ENCODE data around the gene CHCHD1. TPM values are rescaled to one million over a fixed set of nuclear protein-coding genes. Genes with fewer than 3 reads are reported as not detected.
"Not testable (repeated sequence)": the region's sequence is repeated elsewhere in the genome, so short reads cannot be mapped to it uniquely, and the experiment has no call there.

Gene CHCHD1
- total RNA-seq (54.7 TPM), polyA plus RNA-seq (78.2 TPM)
- long read RNA-seq, donor 1, transcript CHCHD1-201 (3 exons, 835 nt), result major isoform, 5 of 10 reads
- long read RNA-seq, donor 1, partial matches to known transcripts, result 5 of 10 reads
- long read RNA-seq, donor 1, other reads (novel, unspliced or antisense), result 0 of 10 reads
- long read RNA-seq, donor 2, result 0 reads
- long read RNA-seq, donor 3, transcript CHCHD1-201 (3 exons, 835 nt), result major isoform, 94 of 209 reads
- long read RNA-seq, donor 3, partial matches to known transcripts, result 111 of 209 reads
- long read RNA-seq, donor 3, other reads (novel, unspliced or antisense), result 0 of 209 reads
- long read RNA-seq, donor 4, transcript CHCHD1-201 (3 exons, 835 nt), result major isoform, 25 of 49 reads
- long read RNA-seq, donor 4, partial matches to known transcripts, result 22 of 49 reads
- long read RNA-seq, donor 4, other reads (novel, unspliced or antisense), result 0 of 49 reads
- long read RNA-seq, donor 5, transcript CHCHD1-201 (3 exons, 835 nt), result major isoform, 94 of 201 reads
- long read RNA-seq, donor 5, partial matches to known transcripts, result 103 of 201 reads
- long read RNA-seq, donor 5, other reads (novel, unspliced or antisense), result 0 of 201 reads
- long read RNA-seq, donor 6, transcript CHCHD1-201 (3 exons, 835 nt), result major isoform, 27 of 49 reads
- long read RNA-seq, donor 6, partial matches to known transcripts, result 22 of 49 reads
- long read RNA-seq, donor 6, other reads (novel, unspliced or antisense), result 0 of 49 reads
- long read RNA-seq, donor 7, transcript CHCHD1-201 (3 exons, 835 nt), result major isoform, 33 of 71 reads
- long read RNA-seq, donor 7, partial matches to known transcripts, result 37 of 71 reads
- long read RNA-seq, donor 7, other reads (novel, unspliced or antisense), result 0 of 71 reads
- long read RNA-seq, donor 8, transcript CHCHD1-201 (3 exons, 835 nt), result major isoform, 15 of 26 reads
- long read RNA-seq, donor 8, partial matches to known transcripts, result 11 of 26 reads
- long read RNA-seq, donor 8, other reads (novel, unspliced or antisense), result 0 of 26 reads
- long read RNA-seq, donor 9, transcript CHCHD1-201 (3 exons, 835 nt), result major isoform, 35 of 77 reads
- long read RNA-seq, donor 9, partial matches to known transcripts, result 41 of 77 reads
- long read RNA-seq, donor 9, other reads (novel, unspliced or antisense), result 0 of 77 reads
- long read RNA-seq, donor 10, transcript CHCHD1-201 (3 exons, 835 nt), result major isoform, 38 of 81 reads
- long read RNA-seq, donor 10, partial matches to known transcripts, result 42 of 81 reads
- long read RNA-seq, donor 10, other reads (novel, unspliced or antisense), result 0 of 81 reads

GRCh38 chr10:73781879-73782748 lies at the start of gene CHCHD1:
CHCHD1 (plus strand) TSS chr10:73782048; CDS start chr10:73782076, 28 bp downstream.
- Histone ChIP-seq H3K4me1 (ENCODE audit: control insufficient read depth in 2 of 2, insufficient read depth in 2 of 2, low read length in 2 of 2) (peaks cover 19 to 27% of the 10 kb centered on the region in 2 donors), H3K27me3 (ENCODE audit: control insufficient read depth in 2 of 2, insufficient read depth in 1 of 2, low read length in 1 of 2) (no peaks in the 10 kb centered on the region), H3K4me3 (ENCODE audit: low read length in 2 of 2) (peak within 1 kb of the TSS; percentile 79 to 83), H3K36me3 (ENCODE audit: control insufficient read depth in 2 of 2, insufficient read depth in 2 of 2, low read length in 1 of 2) (peaks cover 4 to 20% of the 10 kb centered on the region in 2 donors), H3K27ac (ENCODE audit: low read depth in 1 of 2, low read length in 1 of 2) (peak within 1 kb of the TSS; percentile 95 to 99), H3K9me3 (ENCODE audit: control insufficient read depth in 2 of 2, insufficient read depth in 1 of 2, low read length in 1 of 2) (no peaks in the 10 kb centered on the region)
- DNase-seq (ENCODE audit: low read depth in 6 of 9, low spot score in 9 of 9), result peak in 8 of 9 donors; percentile 80 to 94 (median 88)
- under 1% methylated on average over 57 of the region's 57 CpGs for WGBS

- Histone ChIP-seq H3K27me3 (ENCODE audit: control insufficient read depth in 2 of 2, insufficient read depth in 1 of 2, low read length in 1 of 2) (no peaks in the 10 kb centered on the region), H3K27ac (ENCODE audit: low read depth in 1 of 2, low read length in 1 of 2) (no peak overlapping the region), H3K4me3 (ENCODE audit: low read length in 2 of 2) (no peak overlapping the region), H3K36me3 (ENCODE audit: control insufficient read depth in 2 of 2, insufficient read depth in 2 of 2, low read length in 1 of 2) (peaks cover 21 to 22% of the 10 kb centered on the region in 2 donors), H3K9me3 (ENCODE audit: control insufficient read depth in 2 of 2, insufficient read depth in 1 of 2, low read length in 1 of 2) (no peaks in the 10 kb centered on the region), H3K4me1 (ENCODE audit: control insufficient read depth in 2 of 2, insufficient read depth in 2 of 2, low read length in 2 of 2) (peaks cover 5% of the 10 kb centered on the region in 2 donors)
- 98% methylated on average over 20 of the region's 20 CpGs for WGBS
- no peak for DNase-seq (ENCODE audit: low read depth in 6 of 9, low spot score in 9 of 9)
Measured at GRCh38 chr10:73732426-73732825, 49.4 kb upstream of the CHCHD1 start.

DNA sequence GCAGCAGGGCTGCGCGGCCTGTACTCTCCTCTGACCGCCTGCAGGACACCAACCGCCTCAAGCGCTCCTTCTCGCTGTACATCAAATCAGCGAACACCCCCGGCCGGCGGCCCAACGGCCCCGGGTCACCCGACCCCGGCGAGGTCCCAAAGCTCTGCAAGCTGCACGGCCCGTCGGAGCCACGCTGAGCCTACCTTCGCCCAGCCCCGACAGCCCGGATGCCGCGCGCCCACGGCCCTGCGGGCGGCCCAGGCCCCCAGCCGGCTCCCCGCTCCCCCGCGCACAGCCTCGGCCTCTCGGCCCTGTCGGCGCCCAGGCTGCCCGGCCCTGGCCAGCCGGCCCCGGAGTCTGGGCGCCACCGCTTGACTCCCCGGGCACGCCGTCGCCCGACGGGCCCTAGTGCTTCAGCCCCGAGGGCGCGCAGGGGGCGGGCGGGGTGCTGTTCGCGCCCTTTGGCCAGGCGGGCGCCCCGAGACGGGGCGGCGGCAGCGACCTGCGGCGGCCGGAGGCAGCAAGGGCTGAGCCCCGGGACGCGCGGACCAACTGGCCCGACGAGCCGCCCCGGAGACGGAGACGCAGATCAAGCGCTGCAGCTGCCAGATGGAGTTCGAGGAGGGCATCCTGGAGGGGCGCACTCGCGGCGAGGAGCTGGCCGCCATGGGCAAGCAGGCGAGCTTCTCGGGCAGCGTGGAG lies 48.8 kb upstream of the CHCHD1 start:
- Histone ChIP-seq H3K27ac (ENCODE audit: low read depth in 1 of 2, low read length in 1 of 2) (no peak overlapping the region), H3K4me3 (ENCODE audit: low read length in 2 of 2) (no peak overlapping the region), H3K36me3 (ENCODE audit: control insufficient read depth in 2 of 2, insufficient read depth in 2 of 2, low read length in 1 of 2) (peaks cover 16 to 24% of the 10 kb centered on the region in 2 donors), H3K4me1 (ENCODE audit: control insufficient read depth in 2 of 2, insufficient read depth in 2 of 2, low read length in 2 of 2) (peaks cover 5% of the 10 kb centered on the region in 2 donors), H3K27me3 (ENCODE audit: control insufficient read depth in 2 of 2, insufficient read depth in 1 of 2, low read length in 1 of 2) (no peaks in the 10 kb centered on the region), H3K9me3 (ENCODE audit: control insufficient read depth in 2 of 2, insufficient read depth in 1 of 2, low read length in 1 of 2) (no peaks in the 10 kb centered on the region)
- DNase-seq (ENCODE audit: low read depth in 6 of 9, low spot score in 9 of 9), result no peak
- WGBS, result 95% methylated on average over 84 of the region's 84 CpGs

- Histone ChIP-seq H3K4me1 (ENCODE audit: control insufficient read depth in 2 of 2, insufficient read depth in 2 of 2, low read length in 2 of 2) (peaks cover 5% of the 10 kb centered on the region in 2 donors), H3K36me3 (ENCODE audit: control insufficient read depth in 2 of 2, insufficient read depth in 2 of 2, low read length in 1 of 2) (peaks cover 11 to 24% of the 10 kb centered on the region in 2 donors)
- 96% methylated on average over 16 of the region's 16 CpGs for WGBS
Measured at GRCh38 chr10:73734028-73734720, 47.7 kb upstream of the CHCHD1 start.

DNA sequence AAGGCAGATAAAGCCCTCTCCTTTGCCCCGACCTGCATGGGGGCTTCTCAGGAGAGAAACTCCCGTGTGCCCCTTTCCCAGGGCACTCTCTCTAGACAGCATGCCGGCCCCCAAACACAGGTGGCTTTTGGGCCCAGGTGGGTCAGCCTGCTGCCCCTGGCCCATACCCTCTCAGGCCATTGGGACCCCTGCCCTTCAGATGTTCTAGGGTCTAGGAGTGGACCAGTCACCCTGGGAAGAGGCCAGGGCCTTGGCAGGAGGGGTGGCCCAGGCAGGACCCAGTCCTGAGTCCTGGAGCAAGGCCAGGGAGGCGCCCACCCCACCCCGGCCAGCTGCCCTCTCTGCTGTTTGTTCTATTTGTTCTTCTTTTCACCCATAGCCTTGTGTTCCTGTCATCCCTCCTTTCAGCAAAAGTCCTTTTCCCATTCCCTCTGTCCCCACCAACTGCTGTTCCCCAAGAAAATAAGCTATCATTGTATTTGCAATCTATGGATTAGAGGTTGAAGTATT lies 47.0 kb upstream of the CHCHD1 start:
- Histone ChIP-seq H3K4me1 (ENCODE audit: control insufficient read depth in 2 of 2, insufficient read depth in 2 of 2, low read length in 2 of 2) (peaks cover 0 to 5% of the 10 kb centered on the region in 2 donors), H3K27me3 (ENCODE audit: control insufficient read depth in 2 of 2, insufficient read depth in 1 of 2, low read length in 1 of 2) (no peaks in the 10 kb centered on the region), H3K27ac (ENCODE audit: low read depth in 1 of 2, low read length in 1 of 2) (no peak overlapping the region), H3K4me3 (ENCODE audit: low read length in 2 of 2) (no peak overlapping the region), H3K36me3 (ENCODE audit: control insufficient read depth in 2 of 2, insufficient read depth in 2 of 2, low read length in 1 of 2) (peaks cover 11 to 24% of the 10 kb centered on the region in 2 donors), H3K9me3 (ENCODE audit: control insufficient read depth in 2 of 2, insufficient read depth in 1 of 2, low read length in 1 of 2) (no peaks in the 10 kb centered on the region)
- DNase-seq (ENCODE audit: low read depth in 6 of 9, low spot score in 9 of 9), result no peak
- WGBS, result 93% methylated on average over 5 of the region's 5 CpGs

More at GRCh38 chr10:73734028-73734720, 47.7 kb upstream of the CHCHD1 start:
- Histone ChIP-seq H3K9me3 (ENCODE audit: control insufficient read depth in 2 of 2, insufficient read depth in 1 of 2, low read length in 1 of 2) (no peaks in the 10 kb centered on the region), H3K4me3 (ENCODE audit: low read length in 2 of 2) (no peak overlapping the region), H3K27me3 (ENCODE audit: control insufficient read depth in 2 of 2, insufficient read depth in 1 of 2, low read length in 1 of 2) (no peaks in the 10 kb centered on the region), H3K27ac (ENCODE audit: low read depth in 1 of 2, low read length in 1 of 2) (no peak overlapping the region)
- DNase-seq (ENCODE audit: low read depth in 6 of 9, low spot score in 9 of 9), result no peak

DNA sequence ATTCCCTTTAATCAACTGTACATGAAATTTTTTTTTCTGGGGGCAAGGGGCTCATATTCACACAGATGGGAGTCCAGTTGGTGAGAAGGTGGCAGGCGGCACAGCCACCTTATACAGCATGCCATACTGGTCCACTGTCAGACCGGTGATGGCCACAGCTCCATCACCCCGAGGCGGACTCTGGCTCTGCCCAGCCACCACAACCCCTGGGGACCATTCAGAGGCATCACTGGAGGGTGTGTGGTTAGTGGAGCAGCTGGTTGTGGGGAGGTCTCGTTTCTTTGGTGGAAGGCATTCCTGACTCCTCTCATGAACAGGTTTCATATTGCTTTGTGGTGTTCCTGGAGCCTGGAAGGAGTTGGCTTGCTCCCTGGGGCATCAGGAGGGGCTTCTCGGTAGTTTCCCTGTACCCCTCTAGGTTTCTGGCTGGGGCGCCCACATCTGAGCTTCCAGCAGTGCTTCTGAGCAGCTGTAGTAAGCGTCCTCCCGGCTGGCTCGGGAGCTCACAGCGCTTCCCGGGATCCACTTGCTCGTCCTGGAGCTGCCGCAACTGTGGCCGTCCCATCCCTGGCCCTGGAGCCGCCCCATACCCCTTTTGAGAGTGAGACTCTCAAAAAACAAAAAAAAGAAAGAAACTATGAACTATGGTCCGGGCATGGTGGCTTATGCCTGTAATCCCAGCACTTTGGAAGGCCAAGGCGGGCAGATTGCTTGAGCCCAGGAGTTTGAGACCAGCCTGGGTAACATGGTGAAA lies 41.2 kb upstream of the CHCHD1 start:
- not testable (repeated sequence) for H3K9me3 ChIP-seq (ENCODE audit: control insufficient read depth in 2 of 2, insufficient read depth in 1 of 2, low read length in 1 of 2); H3K27ac ChIP-seq (ENCODE audit: low read depth in 1 of 2, low read length in 1 of 2); DNase-seq (ENCODE audit: low read depth in 6 of 9, low spot score in 9 of 9); H3K27me3 ChIP-seq (ENCODE audit: control insufficient read depth in 2 of 2, insufficient read depth in 1 of 2, low read length in 1 of 2); H3K4me3 ChIP-seq (ENCODE audit: low read length in 2 of 2)
- WGBS, result 98% methylated on average over 18 of the region's 18 CpGs
- Histone ChIP-seq H3K4me1 (ENCODE audit: control insufficient read depth in 2 of 2, insufficient read depth in 2 of 2, low read length in 2 of 2) (peaks cover 13 to 18% of the 10 kb centered on the region in 2 donors), H3K36me3 (ENCODE audit: control insufficient read depth in 2 of 2, insufficient read depth in 2 of 2, low read length in 1 of 2) (peaks cover under 1 to 14% of the 10 kb centered on the region in 2 donors)

GRCh38 chr10:73742454-73742734 lies 39.5 kb upstream of the CHCHD1 start:
- H3K4me3 ChIP-seq (ENCODE audit: low read length in 2 of 2), result no peak overlapping the region
- WGBS, result 99% methylated on average over 5 of the region's 5 CpGs
- DNase-seq (ENCODE audit: low read depth in 6 of 9, low spot score in 9 of 9), result no peak
- H3K27me3 ChIP-seq (ENCODE audit: control insufficient read depth in 2 of 2, insufficient read depth in 1 of 2, low read length in 1 of 2), result no peaks in the 10 kb centered on the region
- no peak overlapping the region for H3K27ac ChIP-seq (ENCODE audit: low read depth in 1 of 2, low read length in 1 of 2)
- H3K36me3 ChIP-seq (ENCODE audit: control insufficient read depth in 2 of 2, insufficient read depth in 2 of 2, low read length in 1 of 2), result peaks cover 9 to 22% of the 10 kb centered on the region in 2 donors
- peaks cover 13 to 18% of the 10 kb centered on the region in 2 donors for H3K4me1 ChIP-seq (ENCODE audit: control insufficient read depth in 2 of 2, insufficient read depth in 2 of 2, low read length in 2 of 2)
- no peaks in the 10 kb centered on the region for H3K9me3 ChIP-seq (ENCODE audit: control insufficient read depth in 2 of 2, insufficient read depth in 1 of 2, low read length in 1 of 2)
